HEK293 (cell line): ENCODE measurements around the gene PGC.

Experiments used
- CTCF ChIA-PET: fragments of 350-600 bp; formaldehyde crosslinking; extraction: SDS; loops from one replicate; lab custom pipeline; 2021; ENCODE audit warnings: antibody characterized with exemption; lab: Yijun Ruan, JAX
- POLR2A ChIA-PET: fragments of 300-600 bp; formaldehyde crosslinking; extraction: SDS; loops from one replicate; lab custom pipeline; 2020; ENCODE audit warnings: antibody characterized with exemption, inconsistent platforms; lab: Yijun Ruan, JAX
- H3K27ac ChIP-seq: fragments of 200-500 bp; sonication (Bioruptor generic); 2 replicates; pipeline ENCODE4 v1.5.1; 2014; ENCODE audit warnings: low read depth, low read length, control low read depth, inconsistent platforms; ENCODE audit errors: extremely low read depth
- H3K36me3 ChIP-seq, 2 experiments: fragments of 200-500 bp in 1 of 2; sonication (Bioruptor generic) in 1 of 2; 1 replicate in 1 of 2; 2 replicates in 1 of 2; pipeline ENCODE4 v1.5.1; 2014 to 2017; ENCODE audit warnings: inconsistent platforms in 2 of 2, low read length in 2 of 2; ENCODE audit not compliant: control insufficient read depth in 2 of 2, insufficient read depth in 1 of 2
- H3K4me1 ChIP-seq: fragments of 200-500 bp; sonication (Bioruptor generic); 2 replicates; pipeline ENCODE4 v1.5.1; 2014; ENCODE audit warnings: mild to moderate bottlenecking, low read length, inconsistent platforms; ENCODE audit not compliant: control insufficient read depth, insufficient read depth
- H3K4me3 ChIP-seq: 2 replicates; pipeline ENCODE4 v1.5.1; 2011; ENCODE audit warnings: low read depth, mild to moderate bottlenecking, control low read depth, low read length, moderate library complexity
- H3K9me3 ChIP-seq: fragments of 200-500 bp; sonication (Bioruptor generic); 2 replicates; pipeline ENCODE4 v1.5.1; 2014; ENCODE audit warnings: low read depth, low read length, inconsistent platforms; ENCODE audit not compliant: control insufficient read depth, insufficient read depth
- ATF2 ChIP-seq: fragments of 450-650 bp; formaldehyde crosslinking; IDR thresholded peaks from 2 replicates; pipeline ENCODE4 v1.5.1; 2016; ENCODE audit warnings: missing biosample characterization, missing genetic modification characterization, low read depth
- CTCF ChIP-seq: fragments of 450-650 bp; formaldehyde crosslinking; IDR thresholded peaks from 2 replicates; pipeline ENCODE4 v1.5.1; 2016; ENCODE audit warnings: missing biosample characterization, missing genetic modification characterization
- ELK4 ChIP-seq: IDR thresholded peaks from 2 replicates; pipeline ENCODE4 v1.6.1; 2011; ENCODE audit warnings: mild to moderate bottlenecking, low read depth, low read length, borderline replicate concordance
- GLIS2 ChIP-seq: fragments of 450-650 bp; formaldehyde crosslinking; IDR thresholded peaks from 2 replicates; pipeline ENCODE4 v1.5.1; 2016; ENCODE audit warnings: missing biosample characterization, missing genetic modification characterization
- HIC1 ChIP-seq: fragments of 450-650 bp; formaldehyde crosslinking; IDR thresholded peaks from 2 replicates; pipeline ENCODE4 v1.5.1; 2016; ENCODE audit warnings: missing biosample characterization, missing genetic modification characterization
- INSM2 ChIP-seq: fragments of 450-650 bp; formaldehyde crosslinking; IDR thresholded peaks from 2 replicates; pipeline ENCODE4 v1.5.1; 2016; ENCODE audit warnings: missing biosample characterization, missing genetic modification characterization
- KLF10 ChIP-seq: fragments of 450-650 bp; IDR thresholded peaks from 2 replicates; pipeline ENCODE4 v1.5.1; 2018; ENCODE audit warnings: missing biosample characterization, mild to moderate bottlenecking, missing genetic modification characterization
- OVOL3 ChIP-seq: fragments of 450-650 bp; formaldehyde crosslinking; IDR thresholded peaks from 2 replicates; pipeline ENCODE4 v1.5.1; 2016; ENCODE audit warnings: missing biosample characterization, missing genetic modification characterization
- PRDM1 ChIP-seq: fragments of 450-650 bp; formaldehyde crosslinking; IDR thresholded peaks from 2 replicates; pipeline ENCODE4; 2016; ENCODE audit warnings: missing biosample characterization, missing genetic modification characterization
- SP7 ChIP-seq: fragments of 450-650 bp; formaldehyde crosslinking; IDR thresholded peaks from 2 replicates; pipeline ENCODE4 v1.5.1; 2016; ENCODE audit warnings: missing biosample characterization, missing genetic modification characterization
- TRIM28 ChIP-seq: IDR thresholded peaks from 2 replicates; pipeline ENCODE4 v1.6.1; 2011; ENCODE audit warnings: low read length, control low read depth, borderline replicate concordance
- WT1 ChIP-seq: fragments of 450-650 bp; formaldehyde crosslinking; IDR thresholded peaks from 2 replicates; pipeline ENCODE4 v1.5.1; 2016; ENCODE audit warnings: missing biosample characterization, missing genetic modification characterization
- ZBTB44 ChIP-seq: fragments of 450-650 bp; IDR thresholded peaks from 2 replicates; pipeline ENCODE4 v1.5.1; 2018; ENCODE audit warnings: missing biosample characterization, mild to moderate bottlenecking, missing genetic modification characterization
- ZBTB48 ChIP-seq: fragments of 450-650 bp; formaldehyde crosslinking; IDR thresholded peaks from 2 replicates; pipeline ENCODE4 v1.5.1; 2016; ENCODE audit warnings: missing biosample characterization, missing genetic modification characterization
- ZFP41 ChIP-seq: fragments of 450-650 bp; formaldehyde crosslinking; IDR thresholded peaks from 2 replicates; pipeline ENCODE4 v1.5.1; 2016; ENCODE audit warnings: missing biosample characterization, missing genetic modification characterization, borderline replicate concordance
- ZIC2 ChIP-seq: fragments of 450-650 bp; formaldehyde crosslinking; IDR thresholded peaks from 2 replicates; pipeline ENCODE4 v1.5.1; 2016; ENCODE audit warnings: missing biosample characterization, missing genetic modification characterization
- ZNF10 ChIP-seq: fragments of 450-650 bp; formaldehyde crosslinking; IDR thresholded peaks from 2 replicates; pipeline ENCODE4 v1.5.1; 2017; ENCODE audit warnings: missing biosample characterization, missing genetic modification characterization
- ZNF114 ChIP-seq: fragments of 450-650 bp; formaldehyde crosslinking; IDR thresholded peaks from 2 replicates; pipeline ENCODE4 v1.5.0; 2017; ENCODE audit warnings: missing biosample characterization, missing genetic modification characterization
- ZNF23 ChIP-seq: fragments of 450-650 bp; formaldehyde crosslinking; IDR thresholded peaks from 2 replicates; pipeline ENCODE4 v1.5.1; 2016; ENCODE audit warnings: missing biosample characterization, missing genetic modification characterization, borderline replicate concordance
- ZNF324 ChIP-seq: fragments of 450-650 bp; formaldehyde crosslinking; IDR thresholded peaks from 2 replicates; pipeline ENCODE4 v1.5.1; 2016; ENCODE audit warnings: missing biosample characterization, missing genetic modification characterization
- ZNF341 ChIP-seq: fragments of 450-650 bp; formaldehyde crosslinking; IDR thresholded peaks from 2 replicates; pipeline ENCODE4; 2016; ENCODE audit warnings: low read depth, missing biosample characterization, missing genetic modification characterization
- ZNF354C ChIP-seq: fragments of 450-650 bp; formaldehyde crosslinking; IDR thresholded peaks from 2 replicates; pipeline ENCODE4 v1.5.1; 2016; ENCODE audit warnings: missing biosample characterization, missing genetic modification characterization, low read depth, borderline replicate concordance
- ZNF426 ChIP-seq: fragments of 450-650 bp; formaldehyde crosslinking; IDR thresholded peaks from 2 replicates; pipeline ENCODE4 v1.5.1; 2017; ENCODE audit warnings: missing biosample characterization, missing genetic modification characterization, mild to moderate bottlenecking, inconsistent platforms, moderate library complexity
- ZNF530 ChIP-seq: fragments of 450-650 bp; formaldehyde crosslinking; IDR thresholded peaks from 2 replicates; pipeline ENCODE4 v1.5.1; 2016; ENCODE audit warnings: low read depth, missing biosample characterization, missing genetic modification characterization
- ZNF600 ChIP-seq: fragments of 450-650 bp; formaldehyde crosslinking; IDR thresholded peaks from 2 replicates; pipeline ENCODE4 v1.5.1; 2016; ENCODE audit warnings: missing biosample characterization, missing genetic modification characterization
- ZNF658 ChIP-seq: fragments of 450-650 bp; formaldehyde crosslinking; IDR thresholded peaks from 2 replicates; pipeline ENCODE4; 2016; ENCODE audit warnings: missing biosample characterization, missing genetic modification characterization
- ZNF747 ChIP-seq: fragments of 450-650 bp; formaldehyde crosslinking; IDR thresholded peaks from 2 replicates; pipeline ENCODE4 v1.5.1; 2016; ENCODE audit warnings: missing biosample characterization, missing genetic modification characterization
- ZNF785 ChIP-seq: fragments of 450-650 bp; formaldehyde crosslinking; IDR thresholded peaks from 2 replicates; pipeline ENCODE4 v1.5.1; 2016; ENCODE audit warnings: missing biosample characterization, missing genetic modification characterization

The PGC gene

GRCh38 chr6:41748542-41748941, 1.3 kb upstream of the PGC start:
- H3K4me1 ChIP-seq: no peaks in the 10 kb centered on the region
- H3K27ac ChIP-seq: no peak overlapping the region
- H3K4me3 ChIP-seq: no peak overlapping the region
- POLR2A ChIA-PET: interaction anchor here (0.7 kb wide), 1 partner anchor 297 kb away, joined by 4 read pairs; no protein-coding TSS in a partner anchor
- no peaks in the 10 kb centered on the region for H3K36me3 ChIP-seq
- CTCF ChIA-PET: interaction anchor here (0.7 to 2.8 kb wide), 4 partner anchors 14 to 291 kb away, joined by 3 to 18 read pairs (median 5); partner anchors contain the start of gene TFEB
- no peak for TF ChIP-seq GLIS2
- TF ChIP-seq ZIC2 (tag by site-specific recombination): no peak
- TF ChIP-seq PRDM1 (tag by site-specific recombination): no peak
- TF ChIP-seq WT1 (tag by site-specific recombination): no peak
- no peak for TF ChIP-seq ZNF23
- no peak for TF ChIP-seq ZBTB44
- TF ChIP-seq ZNF785 (tag by site-specific recombination): no peak
- TF ChIP-seq ZNF426 (tag by site-specific recombination): no peak
- no peak for TF ChIP-seq ZNF658 (tag by site-specific recombination)
- TF ChIP-seq ZNF114: no peak
- TF ChIP-seq ZFP41 (tag by site-specific recombination): no peak
- no peak for TF ChIP-seq HIC1 (tag by site-specific recombination)
- TF ChIP-seq ZNF341 (tag by site-specific recombination): no peak
- no peak for TF ChIP-seq ZNF600 (tag by site-specific recombination)
- no peak for TF ChIP-seq ZBTB48
- no peak for TF ChIP-seq ATF2
- no peak for TF ChIP-seq ELK4
- no peaks in the 10 kb centered on the region for H3K9me3 ChIP-seq

GRCh38 chr6:41748102-41748477, 893 bp upstream of the PGC start:
- CTCF ChIA-PET: interaction anchor here (0.7 to 2.8 kb wide), 2 partner anchors 13 to 291 kb away, joined by 3 to 18 read pairs; partner anchors contain the start of gene TFEB
- POLR2A ChIA-PET: interaction anchor here (0.7 kb wide), 1 partner anchor 297 kb away, joined by 4 read pairs; no protein-coding TSS in a partner anchor
- TF ChIP-seq ZNF10 (tag by site-specific recombination) (no peak), INSM2 (tag by site-specific recombination) (no peak), OVOL3 (tag by site-specific recombination) (no peak), KLF10 (tag by site-specific recombination) (no peak), ZNF530 (tag by site-specific recombination) (no peak), ZNF324 (tag by site-specific recombination) (no peak), ZNF600 (tag by site-specific recombination) (no peak), CTCF (tag by site-specific recombination) (no peak), TRIM28 (no peak), SP7 (tag by site-specific recombination) (no peak), ZNF354C (tag by site-specific recombination) (no peak), ZNF747 (tag by site-specific recombination) (no peak)
- H3K36me3 ChIP-seq: no peaks in the 10 kb centered on the region
- no peak overlapping the region for H3K4me3 ChIP-seq
- no peaks in the 10 kb centered on the region for H3K4me1 ChIP-seq
- no peak overlapping the region for H3K27ac ChIP-seq
- H3K9me3 ChIP-seq: no peaks in the 10 kb centered on the region
